Measurements from ENCODE around the gene ARID3B. TPM values are rescaled to one million over a fixed set of nuclear protein-coding genes. Genes with fewer than 3 reads are reported as not detected.

The ARID3B gene
- 1.9 and 2.6 TPM in 2 replicates for total RNA-seq

- peak within 1 kb of the TSS; percentile 90 for H3K4me3 ChIP-seq (ENCODE audit: low read depth, low read length)
- DNase-seq (ENCODE audit: low read depth) = peak; percentile 97
- no peak for TF ChIP-seq CTCF (IDR thresholded peaks at IDR 0.05; ENCODE audit: insufficient read depth, low read depth, low read length)
Observed at GRCh38 chr15:74540761-74541493, at the start of gene ARID3B. Gene ARID3B, plus strand, starts transcription at chr15:74541220. Its CDS starts 2,717 bp downstream, at chr15:74543937.

- TF ChIP-seq CTCF (IDR thresholded peaks at IDR 0.05; ENCODE audit: insufficient read depth, low read depth, low read length) = no peak
Observed at GRCh38 chr15:74496648-74497047, 44.4 kb upstream of the ARID3B start.

GRCh38 chr15:74497584-74497983 is 43.4 kb upstream of the ARID3B start:
- no peak for DNase-seq (ENCODE audit: low read depth)
- no peak overlapping the region for H3K4me3 ChIP-seq (ENCODE audit: low read depth, low read length)
- TF ChIP-seq CTCF (IDR thresholded peaks at IDR 0.05; ENCODE audit: insufficient read depth, low read depth, low read length) = no peak

More at GRCh38 chr15:74496648-74497047, 44.4 kb upstream of the ARID3B start:
- H3K4me3 ChIP-seq (ENCODE audit: low read depth, low read length) = no peak overlapping the region
- DNase-seq (ENCODE audit: low read depth) = no peak

GRCh38 chr15:74499366-74499765 is 41.7 kb upstream of the ARID3B start:
- no peak overlapping the region for H3K4me3 ChIP-seq (ENCODE audit: low read depth, low read length)
- DNase-seq (ENCODE audit: low read depth) = no peak
- TF ChIP-seq CTCF (IDR thresholded peaks at IDR 0.05; ENCODE audit: insufficient read depth, low read depth, low read length) = no peak

- no peak overlapping the region for H3K4me3 ChIP-seq (ENCODE audit: low read depth, low read length)
- DNase-seq (ENCODE audit: low read depth) = no peak
- no peak for TF ChIP-seq CTCF (IDR thresholded peaks at IDR 0.05; ENCODE audit: insufficient read depth, low read depth, low read length)
Observed at GRCh38 chr15:74500401-74500800, 40.6 kb upstream of the ARID3B start.

- DNase-seq (ENCODE audit: low read depth) = no peak
- TF ChIP-seq CTCF (IDR thresholded peaks at IDR 0.05; ENCODE audit: insufficient read depth, low read depth, low read length) = no peak
Observed at GRCh38 chr15:74502301-74502700, 38.7 kb upstream of the ARID3B start.

GRCh38 chr15:74504418-74504817 is 36.6 kb upstream of the ARID3B start:
- H3K4me3 ChIP-seq (ENCODE audit: low read depth, low read length) = no peak overlapping the region
- no peak for TF ChIP-seq CTCF (IDR thresholded peaks at IDR 0.05; ENCODE audit: insufficient read depth, low read depth, low read length)
- DNase-seq (ENCODE audit: low read depth) = peak; percentile 25

More at GRCh38 chr15:74502301-74502700, 38.7 kb upstream of the ARID3B start:
- H3K4me3 ChIP-seq (ENCODE audit: low read depth, low read length) = no peak overlapping the region
